H1 (cell line): ENCODE data around the gene GPS1. TPM values are rescaled to one million over a fixed set of nuclear protein-coding genes. Genes with fewer than 3 reads are reported as not detected.

Experiments
- BRCA1 ChIP-seq: IDR thresholded peaks from 2 replicates; pipeline ENCODE4 v1.6.1; 2012; ENCODE audit warnings: low read depth, low read length, improper control_type of control experiment
- CTCF ChIP-seq, 3 experiments: IDR thresholded peaks; 1 replicate in 2 of 3; 2 replicates in 1 of 3; pipeline versions ENCODE4 v1.5.1 to v1.6.1; 2011; ENCODE audit warnings: low read length in 3 of 3, mild to moderate bottlenecking in 3 of 3, inconsistent platforms in 2 of 3, low read depth in 1 of 3, moderate library complexity in 1 of 3; ENCODE audit not compliant: insufficient read depth in 1 of 3; ENCODE audit errors: control extremely low read depth in 1 of 3
- POLR2AphosphoS5 ChIP-seq: IDR thresholded peaks from 2 replicates; pipeline ENCODE4 v1.6.1; 2011; ENCODE audit warnings: low read depth, low read length
- RFX5 ChIP-seq: IDR thresholded peaks from 2 replicates; pipeline ENCODE4 v1.6.1; 2011; ENCODE audit warnings: low read depth, low read length, improper control_type of control experiment, borderline replicate concordance
- USF2 ChIP-seq: IDR thresholded peaks from 2 replicates; pipeline ENCODE4 v1.6.1; 2011; ENCODE audit warnings: low read length, improper control_type of control experiment
- polyA plus RNA-seq, 7 experiments: library from polyadenylated mRNA; depleted of rRNA in 3 of 7; stranded (reverse) in 5 of 7; unstranded in 2 of 7; fragments of >200 nt in 5 of 7; fragments of 200-250 nt in 2 of 7; gene quantifications; 1 replicate in 5 of 7; 2 replicates in 1 of 7; 4 replicates in 1 of 7; pipeline versions ENCODE4 v1.2.1 to v1.2.3, GENCODE V29; 2011 to 2013; ENCODE audit warnings: missing spikeins in 2 of 7, mixed read lengths in 2 of 7
- total RNA-seq: library from RNA; stranded (reverse); fragmentation: NEBNext Ultra II Directional; extraction: Animal tissue kit (Norgen Biotek cat#: 25700); gene quantifications from 2 replicates; pipeline ENCODE4 v1.2.1, GENCODE V29; 2021

The GPS1 gene
- total and polyA plus RNA-seq, 2 of the 8 experiments (the other 6 are each of a cell fraction or from before 2014, with no cell fraction given), result 153 to 277 TPM

GRCh38 chr17:82050152-82050760 lies 1.4 kb upstream of the GPS1 start (continued):
- TF ChIP-seq CTCF (IDR thresholded peaks at IDR 0.05; ENCODE audit: control extremely low read depth in 1 of 3, insufficient read depth in 1 of 3, low read depth in 1 of 3, low read length in 3 of 3), result no peak
- no peak for TF ChIP-seq USF2
- TF ChIP-seq POLR2AphosphoS5, result no peak
- no peak for TF ChIP-seq BRCA1
- no peak for TF ChIP-seq RFX5
